HepG2 (cell line): ENCODE results near the gene NUB1. TPM values are rescaled to one million over a fixed set of nuclear protein-coding genes. Genes with fewer than 3 reads are reported as not detected.
A peak's percentile ranks its signal among the peaks of the same experiment; 100 is the strongest.

Experiments used
- AKNA ChIP-seq: sonication (generic); formaldehyde crosslinking; IDR thresholded peaks from 2 replicates; pipeline ENCODE4 v1.4.0; 2020; ENCODE audit warnings: missing genetic modification reagents, borderline replicate concordance
- FOXP4 ChIP-seq: sonication (generic); formaldehyde crosslinking; IDR thresholded peaks from 2 replicates; pipeline ENCODE4 v1.4.0; 2020; ENCODE audit warnings: missing genetic modification reagents
- HOXA3 ChIP-seq: sonication (generic); formaldehyde crosslinking; IDR thresholded peaks from 2 replicates; pipeline ENCODE4 v1.5.0; 2020; ENCODE audit warnings: missing genetic modification reagents
- MAFK ChIP-seq, 2 experiments: IDR thresholded peaks in 1 of 2; conservative IDR thresholded peaks in 1 of 2; 2 replicates each; pipeline ENCODE4 v1.6.1; 2011; ENCODE audit warnings: improper control_type of control experiment in 2 of 2, low read length in 2 of 2
- NFKBIZ ChIP-seq: IDR thresholded peaks from 2 replicates; pipeline ENCODE4 v1.6.1; 2018; ENCODE audit warnings: missing genetic modification reagents, missing compliant biosample characterization
- POLR2AphosphoS2 ChIP-seq: IDR thresholded peaks from 2 replicates; pipeline ENCODE4 v1.6.1; 2011; ENCODE audit warnings: low read depth, low read length, improper control_type of control experiment
- SP140L ChIP-seq: sonication (generic); formaldehyde crosslinking; IDR thresholded peaks from 2 replicates; pipeline ENCODE4 v1.4.0; 2020; ENCODE audit warnings: missing genetic modification reagents, borderline replicate concordance
- THAP9 ChIP-seq: sonication (generic); formaldehyde crosslinking; IDR thresholded peaks from 2 replicates; pipeline ENCODE4; 2020; ENCODE audit warnings: missing genetic modification reagents, mild to moderate bottlenecking, borderline replicate concordance
- ZBTB25 ChIP-seq: IDR thresholded peaks from 2 replicates; pipeline ENCODE4 v1.6.1; 2018; ENCODE audit warnings: missing genetic modification reagents
- ZBTB34 ChIP-seq: sonication (generic); formaldehyde crosslinking; IDR thresholded peaks from 2 replicates; pipeline ENCODE4 v1.8.0; 2022; ENCODE audit warnings: mild to moderate bottlenecking, missing genetic modification reagents
- ZBTB46 ChIP-seq: sonication (generic); formaldehyde crosslinking; IDR thresholded peaks from 2 replicates; pipeline ENCODE4 v1.4.0; 2020; ENCODE audit warnings: mild to moderate bottlenecking, missing genetic modification reagents, borderline replicate concordance
- ZIK1 ChIP-seq: sonication (generic); formaldehyde crosslinking; IDR thresholded peaks from 2 replicates; pipeline ENCODE4 v1.5.0; 2020; ENCODE audit warnings: mild to moderate bottlenecking, low read depth, missing genetic modification reagents, borderline replicate concordance
- ZNF557 ChIP-seq: sonication (generic); formaldehyde crosslinking; IDR thresholded peaks from 2 replicates; pipeline ENCODE4 v1.4.0; 2020; ENCODE audit warnings: missing genetic modification reagents
- polyA plus RNA-seq, 8 experiments: library from polyadenylated mRNA; depleted of rRNA in 3 of 8; stranded (reverse) in 7 of 8; unstranded in 1 of 8; fragments of >200 nt; fragmentation: Illumina TruSeq in 4 of 8; extraction: Trizol in 4 of 8; gene quantifications; 2 replicates each; pipeline versions ENCODE4 v1.2.1 to v1.2.3, GENCODE V29; 2011 to 2016; ENCODE audit warnings: low read depth in 4 of 8, missing spikeins in 1 of 8, mixed read lengths in 1 of 8; ENCODE audit not compliant: insufficient read depth in 1 of 8
- total RNA-seq, 5 experiments: library from RNA; depleted of rRNA; stranded (reverse); fragments of >200 nt; fragmentation: Illumina TruSeq; extraction: Trizol; gene quantifications; 2 replicates each; pipeline ENCODE4 v1.2.3, GENCODE V29; 2016; ENCODE audit warnings: low read depth in 1 of 5

The NUB1 gene
- total and polyA plus RNA-seq, 2 of the 13 experiments (the other 11 are each of a cell fraction or from before 2014, with no cell fraction given) = 27.1 to 37.0 TPM

GRCh38 chr7:151341357-151342101 is at the start of gene NUB1 (continued):
- TF ChIP-seq AKNA (CRISPR knock-in tag) = no peak
- no peak for TF ChIP-seq POLR2AphosphoS2
- peak; percentile 80 for TF ChIP-seq HOXA3
- no peak for TF ChIP-seq ZBTB46 (CRISPR knock-in tag)
- no peak for TF ChIP-seq MAFK (conservative IDR thresholded peaks at IDR 0.05 in 1 of 2, IDR thresholded peaks at IDR 0.05 in 1 of 2; ENCODE audit: low read length in 2 of 2)
- TF ChIP-seq NFKBIZ = no peak
- peak; percentile 44; the same call in 1 of the 2 replicates for TF ChIP-seq FOXP4 (CRISPR knock-in tag)
- TF ChIP-seq ZBTB34 (CRISPR knock-in tag) = no peak
- no peak for TF ChIP-seq THAP9 (CRISPR knock-in tag)
- no peak for TF ChIP-seq ZNF557 (CRISPR knock-in tag)
- no peak for TF ChIP-seq SP140L (CRISPR knock-in tag)
- peak; percentile 91; the same call in 1 of the 2 replicates for TF ChIP-seq ZBTB25 (CRISPR knock-in tag)
- TF ChIP-seq ZIK1 (CRISPR knock-in tag) = 0 out of 2 replicates have a peak, but pooled peaks have one; percentile 76
